ACC112 (cell line): ENCODE data around the gene FBXO40.

Experiments
- H2AFZ ChIP-seq: fragments of 200-600 bp; sonication (generic); one replicate; pipeline ENCODE4 v1.6.0; 2017; ENCODE audit warnings: antibody characterized with exemption, low read length; ENCODE audit not compliant: unreplicated experiment
- H3K27ac ChIP-seq: fragments of 200-600 bp; sonication (generic); 2 replicates; pipeline ENCODE4 v1.5.1; 2014; ENCODE audit warnings: low read depth, mild to moderate bottlenecking, antibody characterized with exemption, low read length, moderate library complexity
- H3K27me3 ChIP-seq: fragments of 200-600 bp; sonication (generic); 2 replicates; pipeline ENCODE4 v1.6.1; 2014; ENCODE audit warnings: mild to moderate bottlenecking, antibody characterized with exemption, low read length, moderate library complexity, mixed read lengths; ENCODE audit not compliant: insufficient read depth
- H3K36me3 ChIP-seq: fragments of 200-600 bp; sonication (generic); 2 replicates; pipeline ENCODE4 v1.6.1; 2016; ENCODE audit warnings: mild to moderate bottlenecking, antibody characterized with exemption, low read length, moderate library complexity, mixed read lengths; ENCODE audit not compliant: insufficient read depth
- H3K4me1 ChIP-seq: fragments of 200-600 bp; sonication (generic); one replicate; pipeline ENCODE4 v1.6.1; 2016; ENCODE audit warnings: low read length, mixed read lengths; ENCODE audit not compliant: insufficient read depth, unreplicated experiment, control insufficient read depth
- H3K4me3 ChIP-seq: fragments of 200-600 bp; sonication (generic); 2 replicates; pipeline ENCODE4 v1.5.1; 2014; ENCODE audit warnings: mild to moderate bottlenecking, low read depth, low read length
- H3K79me2 ChIP-seq: fragments of 200-600 bp; sonication (generic); one replicate; pipeline ENCODE4 v1.6.0; 2016; ENCODE audit warnings: low read length; ENCODE audit not compliant: control insufficient read depth, unreplicated experiment, insufficient read depth

FBXO40 gene

DNA sequence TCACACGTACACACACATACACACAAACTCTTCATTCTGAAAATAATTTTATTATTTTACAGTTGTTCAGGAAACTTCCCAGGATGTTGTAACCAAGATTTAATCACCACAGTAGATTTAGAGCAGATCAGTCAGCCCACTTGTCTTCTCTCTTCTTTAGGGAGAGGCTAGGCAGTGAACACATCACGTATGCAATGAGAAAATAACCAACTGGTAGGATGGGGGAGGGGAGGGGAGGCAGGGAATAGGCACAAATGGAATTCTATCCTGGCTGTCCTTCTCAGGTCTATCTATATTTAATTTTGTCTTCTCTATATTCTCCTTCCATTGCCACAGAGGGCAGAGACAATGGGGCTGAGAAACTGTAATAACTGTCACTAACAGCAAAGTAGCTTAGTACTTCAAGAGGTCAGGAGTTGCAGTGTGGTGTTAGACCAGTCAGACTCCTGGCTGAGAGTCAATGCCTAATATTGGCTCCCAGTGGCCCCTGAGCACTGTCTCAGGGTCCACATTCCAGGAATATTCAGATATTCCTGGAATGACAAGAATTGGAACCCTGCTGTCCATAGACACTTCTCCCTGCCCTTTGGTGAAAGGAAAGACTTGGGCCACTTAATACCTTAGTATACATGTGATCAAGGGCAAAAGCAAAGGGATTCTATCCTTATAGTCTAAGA, 70.1 kb downstream of the FBXO40 start:
- H3K27ac ChIP-seq, result no peak overlapping the region
- no peaks in the 10 kb centered on the region for H3K79me2 ChIP-seq
- peaks cover 44% of the 10 kb centered on the region; the same call in 1 of the 2 replicates for H3K36me3 ChIP-seq
- no peaks in the 10 kb centered on the region for H3K27me3 ChIP-seq
- no peak overlapping the region for H3K4me3 ChIP-seq
- no peak overlapping the region for H2AFZ ChIP-seq
- peaks cover 6% of the 10 kb centered on the region for H3K4me1 ChIP-seq

DNA sequence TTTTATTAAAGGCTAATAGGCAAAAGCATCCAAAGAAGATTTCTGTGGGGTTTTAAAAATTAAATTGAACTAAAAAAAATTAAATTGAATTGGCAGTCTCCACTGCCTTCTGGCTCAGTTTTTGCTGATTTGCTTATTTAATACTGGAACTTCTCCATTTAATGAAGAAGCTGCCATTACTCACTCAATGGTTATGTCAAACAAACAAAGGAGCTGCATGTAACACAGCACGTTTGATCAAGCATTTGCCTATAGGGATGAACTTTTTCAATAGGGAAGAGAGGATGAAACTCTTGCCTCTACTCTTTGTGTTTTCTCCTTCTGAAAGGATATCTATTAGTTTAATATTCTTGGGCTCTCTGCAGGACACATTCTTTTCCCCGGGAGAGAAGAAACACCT, 72.3 kb downstream of the FBXO40 start:
- Histone ChIP-seq H2AFZ (no peak overlapping the region), H3K4me3 (no peak overlapping the region), H3K79me2 (no peaks in the 10 kb centered on the region), H3K36me3 (peaks cover 56% of the 10 kb centered on the region), H3K4me1 (peaks cover 6% of the 10 kb centered on the region), H3K27ac (no peak overlapping the region), H3K27me3 (no peaks in the 10 kb centered on the region)

DNA sequence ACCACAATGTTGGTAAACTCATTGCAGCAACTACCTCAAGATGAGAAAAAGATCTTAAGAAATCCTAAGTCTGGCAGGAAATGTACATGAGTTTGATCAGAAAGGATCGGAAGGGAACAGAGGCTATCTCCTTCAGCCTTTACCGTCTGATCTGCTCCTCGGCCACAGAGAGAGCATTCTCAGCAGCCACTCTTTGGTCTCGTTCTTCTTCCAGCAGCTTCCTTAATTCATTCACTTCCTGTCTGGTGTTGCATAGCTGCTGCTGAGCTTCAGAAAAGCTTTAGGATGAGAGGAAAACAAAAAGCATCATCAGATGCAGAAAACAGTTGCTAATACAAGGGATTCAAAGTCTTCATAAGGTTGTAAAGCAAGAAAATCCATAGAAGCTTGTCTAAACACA, 74.2 kb downstream of the FBXO40 start:
- H2AFZ ChIP-seq, result no peak overlapping the region
- no peak overlapping the region for H3K4me3 ChIP-seq
- no peak overlapping the region for H3K27ac ChIP-seq
- peaks cover 62% of the 10 kb centered on the region for H3K36me3 ChIP-seq
- H3K79me2 ChIP-seq, result no peaks in the 10 kb centered on the region
- H3K27me3 ChIP-seq, result no peaks in the 10 kb centered on the region
- no peaks in the 10 kb centered on the region for H3K4me1 ChIP-seq

DNA sequence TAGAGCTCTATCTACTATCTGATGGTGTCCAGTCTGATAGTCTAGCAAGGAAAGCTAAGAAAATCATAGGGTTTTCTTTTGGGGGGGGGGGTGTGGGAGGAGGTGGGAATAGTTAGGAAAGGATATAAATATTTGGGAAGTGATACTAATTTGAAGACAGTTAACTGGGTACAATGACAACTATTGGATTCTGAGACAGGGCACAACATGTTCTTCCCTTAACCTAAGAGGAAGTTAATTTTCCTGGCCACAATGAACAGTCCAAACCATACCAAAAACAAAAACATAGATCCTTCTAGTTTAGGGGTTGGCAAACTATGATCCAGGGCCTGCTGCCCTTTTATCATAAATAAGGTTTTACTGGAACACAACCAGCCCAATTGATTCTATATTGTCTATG, 77.5 kb downstream of the FBXO40 start:
- Histone ChIP-seq H3K27me3 (no peaks in the 10 kb centered on the region), H3K4me1 (no peaks in the 10 kb centered on the region), H2AFZ (no peak overlapping the region), H3K79me2 (no peaks in the 10 kb centered on the region), H3K36me3 (peaks cover 56% of the 10 kb centered on the region), H3K4me3 (no peak overlapping the region), H3K27ac (no peak overlapping the region)

DNA sequence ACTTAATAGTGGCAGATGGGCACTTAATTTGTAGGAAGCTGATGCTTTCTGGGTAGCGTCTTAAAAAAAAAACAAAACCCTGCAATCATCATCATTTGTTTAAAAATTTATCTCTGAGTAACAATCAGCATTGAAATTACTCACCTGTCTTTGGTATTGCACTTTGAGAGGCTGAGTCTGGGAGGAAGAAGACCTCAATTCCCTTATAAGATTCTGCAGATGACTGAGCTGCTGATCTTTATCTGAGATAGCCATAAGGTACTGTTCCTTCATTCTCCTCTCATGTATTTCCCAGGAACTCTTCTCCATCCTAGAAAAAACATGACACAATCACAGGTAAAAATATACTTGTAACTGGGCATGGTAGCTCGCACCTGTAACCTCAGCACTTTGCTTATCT, 84.0 kb downstream of the FBXO40 start:
- no peaks in the 10 kb centered on the region for H3K27me3 ChIP-seq
- no peak overlapping the region for H3K4me3 ChIP-seq
- no peaks in the 10 kb centered on the region for H3K79me2 ChIP-seq
- H3K27ac ChIP-seq, result no peak overlapping the region
- H3K4me1 ChIP-seq, result no peaks in the 10 kb centered on the region
- no peak overlapping the region for H2AFZ ChIP-seq
- peaks cover 43% of the 10 kb centered on the region for H3K36me3 ChIP-seq
